ENCODE measurements around the gene PLEKHH2. TPM values are rescaled to one million over a fixed set of nuclear protein-coding genes. Genes with fewer than 3 reads are reported as not detected.
A peak's percentile ranks its signal among the peaks of the same experiment; 100 is the strongest.

The PLEKHH2 gene
- total and polyA plus RNA-seq, 2 of the 13 experiments (the other 11 are each of a cell fraction or from before 2014, with no cell fraction given), result 1.1 to 3.0 TPM

GRCh38 chr2:43595603-43596412 is 41.3 kb upstream of the PLEKHH2 start, which contains the start of gene THADA (continued):
- TF ChIP-seq ZBTB37 (CRISPR knock-in tag; IDR thresholded peaks at IDR 0.05) (0 out of 2 replicates have a peak, but pooled peaks have one; percentile 28), ZNF101 (CRISPR knock-in tag; IDR thresholded peaks at IDR 0.05; ENCODE audit: borderline replicate concordance, low read depth) (peak; percentile 71; the same call in 1 of the 2 replicates), RNF219 (CRISPR knock-in tag; IDR thresholded peaks at IDR 0.05) (0 out of 2 replicates have a peak, but pooled peaks have one; percentile 23), ZNF816 (CRISPR knock-in tag; IDR thresholded peaks at IDR 0.05; ENCODE audit: borderline replicate concordance) (no peak; the same call in 1 of the 2 replicates), ZNF75D (CRISPR knock-in tag; IDR thresholded peaks at IDR 0.05; ENCODE audit: borderline replicate concordance) (no peak), RXRA (CRISPR knock-in tag; IDR thresholded peaks at IDR 0.05) (peak; percentile 82), ZNF280B (CRISPR knock-in tag; IDR thresholded peaks at IDR 0.05; ENCODE audit: borderline replicate concordance) (peak; percentile 94), ZBTB44 (CRISPR knock-in tag; IDR thresholded peaks at IDR 0.05) (0 out of 2 replicates have a peak, but pooled peaks have one; percentile 8), HIVEP1 (CRISPR knock-in tag; IDR thresholded peaks at IDR 0.05) (peak; percentile 91), SNAI1 (CRISPR knock-in tag; IDR thresholded peaks at IDR 0.05; ENCODE audit: borderline replicate concordance) (no peak; the same call in 1 of the 2 replicates), ZNF562 (CRISPR knock-in tag; IDR thresholded peaks at IDR 0.05; ENCODE audit: borderline replicate concordance) (no peak), ZBTB25 (CRISPR knock-in tag; IDR thresholded peaks at IDR 0.05) (peak; percentile 91), PPARG (CRISPR knock-in tag; conservative IDR thresholded peaks at IDR 0.05) (peak; percentile 30; the same call in 1 of the 2 replicates), MEIS1 (CRISPR knock-in tag; IDR thresholded peaks at IDR 0.05; ENCODE audit: borderline replicate concordance) (peak; percentile 85; the same call in 1 of the 2 replicates), NONO (IDR thresholded peaks at IDR 0.05) (no peak), NONO (CRISPR knock-in tag; conservative IDR thresholded peaks at IDR 0.05) (peak; percentile 97), ZFYVE20 (CRISPR knock-in tag; IDR thresholded peaks at IDR 0.05; ENCODE audit: borderline replicate concordance, low read depth) (no peak), ZNF737 (CRISPR knock-in tag; IDR thresholded peaks at IDR 0.05; ENCODE audit: borderline replicate concordance) (no peak)
